GM18499 (cell line): Measurements from ENCODE around the gene DYRK3.
A peak's percentile ranks its signal among the peaks of the same experiment; 100 is the strongest.

Source experiments
- ATAC-seq: cut with Tn5 transposase; IDR thresholded peaks from one replicate; pipeline ENCODE4 v1.9.1; 2021; ENCODE audit warnings: moderate number of reproducible peaks; ENCODE audit not compliant: insufficient read depth, unreplicated experiment

The DYRK3 gene

DNA sequence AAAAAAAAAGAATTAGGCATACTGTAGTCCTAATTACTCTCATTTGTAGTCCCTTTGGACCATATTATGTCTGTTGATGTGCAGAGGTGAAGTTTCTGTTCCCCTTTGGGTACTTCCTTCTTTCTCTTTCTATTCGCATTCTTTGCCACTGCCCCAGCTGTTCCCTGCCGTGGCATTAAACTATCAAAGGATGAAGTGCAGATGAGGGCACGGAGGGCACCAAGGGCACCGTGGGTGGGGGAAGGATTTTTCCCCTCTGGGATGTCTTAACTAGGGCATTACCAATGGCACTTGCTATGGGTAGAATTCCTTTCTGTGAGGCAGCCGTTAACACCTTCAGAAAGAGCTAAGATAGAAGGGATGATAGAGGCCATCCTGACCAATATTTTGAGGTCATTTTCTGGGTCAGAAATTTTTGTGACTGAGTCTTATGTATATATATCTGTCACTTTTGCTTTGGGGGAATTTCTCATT lies 44.4 kb downstream of the DYRK3 start:
- ATAC-seq = peak; percentile 64

DNA sequence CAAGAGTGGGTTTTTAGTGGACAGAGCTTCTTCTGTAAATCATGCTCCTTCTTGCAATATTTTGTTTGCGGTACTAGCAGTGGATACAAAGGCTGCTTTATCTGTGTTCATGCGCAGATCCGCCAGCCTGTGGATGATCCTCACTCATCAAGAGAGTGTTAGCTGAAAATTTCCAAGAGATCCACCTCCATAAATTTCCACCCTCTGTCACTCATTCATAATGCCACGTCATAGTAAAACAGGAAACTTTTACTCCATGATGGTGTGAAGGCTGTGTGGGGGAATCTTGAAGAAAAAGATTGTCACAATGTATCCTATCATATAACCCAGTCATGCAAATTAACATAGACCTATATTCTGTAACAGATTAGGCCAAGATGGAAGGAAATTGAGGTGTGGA lies 44.9 kb downstream of the DYRK3 start:
- ATAC-seq = no peak

DNA sequence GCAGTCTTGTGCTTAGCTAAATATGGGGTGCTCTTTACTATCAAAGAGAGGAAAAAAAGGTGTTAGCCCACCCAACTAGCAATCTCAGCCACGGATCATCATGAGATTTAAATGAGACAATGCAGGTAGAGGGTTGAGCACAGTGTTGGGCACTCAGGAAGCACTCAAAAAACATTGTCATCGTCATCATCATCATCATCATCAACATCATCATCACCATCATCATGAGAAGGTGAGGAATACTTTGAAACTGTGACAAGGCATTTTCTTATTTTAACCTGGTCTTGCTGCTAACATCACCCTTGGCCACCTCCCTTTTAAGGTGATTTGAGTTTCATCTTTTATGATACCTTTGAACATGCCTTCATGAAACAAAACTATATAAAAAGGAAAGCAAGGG lies 46.0 kb downstream of the DYRK3 start:
- ATAC-seq = no peak

DNA sequence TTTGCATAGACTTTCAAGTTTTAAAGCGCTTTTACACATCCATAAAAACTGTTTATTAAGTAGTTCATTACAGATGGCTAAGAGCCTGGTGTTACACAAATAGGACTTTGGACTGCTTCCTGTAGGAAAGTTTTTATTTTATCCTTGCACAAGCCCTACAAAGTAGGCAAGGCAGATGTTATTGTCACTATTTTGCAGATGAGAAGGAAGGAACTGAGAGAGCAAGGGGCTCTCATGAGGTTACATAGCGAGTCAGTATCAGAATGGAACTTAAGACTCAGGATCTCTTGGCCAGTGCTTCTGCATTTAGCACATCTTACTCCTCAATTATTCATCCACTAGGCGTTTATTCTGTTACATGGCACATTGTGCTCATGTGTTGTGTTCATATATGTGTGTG lies 46.8 kb downstream of the DYRK3 start:
- no peak for ATAC-seq

DNA sequence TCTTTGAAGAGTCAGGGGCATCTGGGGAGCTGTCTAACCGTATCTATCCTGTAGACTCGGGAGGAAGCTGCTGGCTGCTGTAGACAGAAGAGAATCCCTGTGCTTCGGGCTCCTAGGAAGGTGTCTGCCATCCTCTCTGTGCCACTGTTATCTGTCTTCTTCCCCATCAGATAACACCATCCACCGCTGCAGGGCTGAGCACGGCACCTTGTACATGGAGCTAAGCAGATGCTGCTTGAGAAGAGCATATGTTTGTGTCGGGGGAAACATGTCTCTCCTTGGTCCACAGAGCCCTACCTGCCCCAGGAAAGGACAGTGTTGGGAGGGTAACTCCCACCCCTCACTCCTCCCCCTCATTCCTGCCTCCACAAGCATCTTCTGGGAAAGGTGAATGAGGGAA lies 48.0 kb downstream of the DYRK3 start:
- ATAC-seq = no peak

GRCh38 chr1:206684003-206684402 lies 48.7 kb downstream of the DYRK3 start:
- ATAC-seq = no peak

DNA sequence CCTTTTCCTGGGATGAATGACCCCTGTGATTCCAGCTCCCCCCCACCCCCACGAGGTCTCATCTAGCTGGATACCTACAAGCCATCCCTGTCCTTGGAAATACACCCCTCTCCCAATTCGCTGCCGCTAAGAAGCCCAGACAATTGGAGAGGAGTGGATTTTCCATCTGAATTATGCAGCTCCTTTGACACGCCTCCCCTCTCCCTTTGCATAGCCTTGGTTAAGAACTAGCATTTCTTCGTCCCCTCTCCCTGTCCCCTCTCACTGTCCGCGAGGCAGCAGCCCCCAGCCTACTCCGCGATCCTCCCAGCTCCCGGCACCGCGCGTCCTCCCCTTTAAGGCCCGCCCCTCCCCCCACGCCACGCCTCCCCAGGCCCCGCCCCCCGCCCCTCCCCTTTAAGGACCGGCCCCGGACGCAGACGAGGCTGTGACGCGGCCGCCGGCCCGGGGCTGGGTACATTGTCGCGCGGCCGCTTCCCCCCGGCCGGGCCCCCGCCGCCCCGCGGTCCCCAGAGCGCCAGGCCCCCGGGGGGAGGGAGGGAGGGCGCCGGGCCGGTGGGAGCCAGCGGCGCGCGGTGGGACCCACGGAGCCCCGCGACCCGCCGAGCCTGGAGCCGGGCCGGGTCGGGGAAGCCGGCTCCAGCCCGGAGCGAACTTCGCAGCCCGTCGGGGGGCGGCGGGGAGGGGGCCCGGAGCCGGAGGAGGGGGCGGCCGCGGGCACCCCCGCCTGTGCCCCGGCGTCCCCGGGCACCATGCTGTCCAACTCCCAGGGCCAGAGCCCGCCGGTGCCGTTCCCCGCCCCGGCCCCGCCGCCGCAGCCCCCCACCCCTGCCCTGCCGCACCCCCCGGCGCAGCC lies 49.4 kb downstream of the DYRK3 start, which contains the start of gene MAPKAPK2:
Gene MAPKAPK2, plus strand, starts transcription at position 428 of the 856 bp plus-strand sequence. Its CDS starts 325 bp downstream, at position 753.
- no peak for ATAC-seq

- ATAC-seq = no peak
Observed at GRCh38 chr1:206685334-206685768, 50.0 kb downstream of the DYRK3 start.

DNA sequence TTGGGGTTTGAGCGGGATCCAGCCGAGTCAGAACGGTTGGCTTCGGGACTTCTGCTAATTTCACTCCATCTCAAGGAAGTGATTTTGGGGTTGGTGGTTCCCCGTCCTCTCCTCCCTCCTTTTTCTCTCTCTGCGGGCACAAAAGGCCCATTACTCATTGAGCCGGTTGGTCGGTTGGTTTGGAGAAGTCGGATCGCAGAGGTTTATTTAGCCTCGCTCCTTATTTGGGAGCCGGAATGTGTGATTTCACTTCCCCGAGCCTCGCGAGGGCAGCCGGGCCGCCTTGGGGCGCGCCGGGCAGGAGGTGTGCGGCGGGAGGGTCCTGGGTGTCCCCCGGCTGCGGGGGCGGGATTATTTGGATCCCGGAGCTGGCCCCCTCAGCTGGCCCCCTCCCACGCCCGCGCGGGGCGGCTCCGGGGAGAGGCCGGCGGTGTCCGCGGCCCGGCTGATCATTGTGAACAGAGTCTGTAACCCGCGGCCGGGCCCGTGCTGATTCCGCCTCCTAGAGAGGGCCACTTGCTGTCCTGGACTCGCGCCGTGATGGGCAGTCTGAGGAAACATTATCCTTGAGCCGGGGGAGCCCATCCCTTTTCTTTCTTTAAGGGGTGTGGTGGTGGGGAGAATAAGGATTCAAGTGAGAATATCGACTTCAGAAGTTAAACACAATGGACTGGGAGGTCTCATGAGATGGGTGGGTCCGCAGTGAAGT lies 50.6 kb downstream of the DYRK3 start:
- ATAC-seq = no peak

- no peak for ATAC-seq
Observed at GRCh38 chr1:206686478-206687249, 51.3 kb downstream of the DYRK3 start.

- no peak for ATAC-seq
Observed at GRCh38 chr1:206687251-206687914, 52.0 kb downstream of the DYRK3 start.

- no peak for ATAC-seq
Observed at GRCh38 chr1:206687915-206688442, 52.6 kb downstream of the DYRK3 start.

DNA sequence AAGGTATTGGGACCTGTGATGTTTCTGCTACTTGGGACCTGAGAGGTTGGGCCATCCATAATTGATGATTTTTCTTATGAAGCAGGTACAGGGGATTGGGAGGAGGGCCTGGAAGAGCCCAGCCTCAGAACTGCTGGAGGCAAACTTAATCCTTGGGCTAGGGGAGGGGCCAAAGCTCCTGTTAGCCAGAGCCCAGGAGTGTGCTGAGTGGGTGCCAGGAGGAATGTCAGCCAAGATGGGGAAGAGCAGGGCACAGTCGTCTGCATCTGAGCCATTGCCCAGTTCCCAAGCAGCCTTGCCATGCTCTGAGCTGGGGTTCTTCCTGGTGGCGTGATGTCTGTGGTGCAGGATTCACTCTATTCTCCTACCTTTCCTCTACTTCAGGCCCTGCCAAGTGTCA lies 55.2 kb downstream of the DYRK3 start:
- no peak for ATAC-seq

GRCh38 chr1:206691604-206692003 lies 56.3 kb downstream of the DYRK3 start:
- ATAC-seq = no peak

- no peak for ATAC-seq
Observed at GRCh38 chr1:206693029-206693428, 57.7 kb downstream of the DYRK3 start.

- ATAC-seq = no peak
Observed at GRCh38 chr1:206693592-206693991, 58.3 kb downstream of the DYRK3 start.

DNA sequence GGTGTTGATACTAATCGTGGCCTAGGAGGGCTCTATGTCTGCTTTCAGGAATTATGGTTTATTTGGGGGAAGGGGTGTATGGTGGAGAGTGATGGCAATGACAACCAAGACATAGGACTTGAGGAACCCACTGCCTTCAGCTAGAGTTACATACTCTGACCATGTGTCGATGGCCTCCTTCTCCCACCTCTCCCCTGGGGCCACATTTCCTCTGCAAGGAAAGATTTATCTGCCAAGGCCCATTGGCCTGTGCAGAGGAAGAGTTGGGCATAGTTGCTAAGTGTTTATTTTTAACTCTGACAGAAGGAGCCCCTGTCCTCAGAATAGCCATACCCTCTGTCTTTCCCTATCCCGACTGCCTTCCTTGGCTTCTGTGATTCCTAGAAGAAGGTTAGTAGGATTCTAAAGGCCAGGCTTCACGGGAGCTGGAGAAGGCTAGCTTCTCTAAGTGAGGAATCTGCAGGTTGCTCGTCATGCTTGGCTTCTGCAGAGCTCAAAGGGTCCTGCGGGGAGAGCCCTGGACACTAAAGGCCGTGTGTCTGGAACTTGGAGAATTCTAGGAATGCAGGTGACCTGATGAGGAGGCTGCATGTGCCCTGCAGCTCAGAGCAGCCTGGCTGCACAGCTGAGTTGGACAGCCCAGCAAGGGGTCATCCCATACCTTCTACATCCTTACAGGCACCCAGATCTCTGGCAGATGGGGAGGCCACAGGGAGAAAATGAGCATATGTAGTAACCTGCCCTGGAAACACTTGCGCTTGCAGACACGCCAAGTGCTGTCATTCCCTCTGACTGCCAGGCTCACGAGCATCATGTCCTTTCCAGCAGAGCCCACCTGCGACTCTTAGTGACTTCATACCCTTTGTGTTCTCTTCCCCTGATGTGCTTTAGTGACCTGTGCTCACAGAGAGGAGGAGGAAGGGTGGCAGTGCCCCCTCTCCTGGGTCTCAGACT lies 59.1 kb downstream of the DYRK3 start:
- ATAC-seq = no peak

DNA sequence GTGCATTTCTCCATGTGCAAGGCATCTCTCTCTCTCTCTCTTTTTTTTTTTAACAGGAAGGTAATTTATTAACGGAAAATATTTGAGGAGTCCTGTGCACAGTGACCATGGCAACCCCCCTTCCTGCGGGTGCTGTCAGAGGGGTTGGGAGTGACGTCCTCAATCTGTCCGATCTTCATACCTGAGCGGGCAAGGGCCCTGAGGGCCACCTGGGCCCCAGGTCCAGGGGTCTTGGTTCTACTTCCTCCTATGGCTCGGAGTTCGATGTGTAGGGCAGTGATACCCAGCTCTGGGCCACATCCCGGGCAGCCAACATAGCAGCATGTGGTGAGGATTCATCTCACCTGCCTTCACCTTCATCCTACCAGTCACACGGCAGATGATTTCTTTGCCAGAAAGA lies 60.4 kb downstream of the DYRK3 start:
- ATAC-seq = no peak
